Esophagus muscularis mucosa (tissue), 3 donors: ENCODE data around the gene DNAJC19.

Experiments used
- POLR2A ChIP-seq: fragments of 450-650 bp; IDR thresholded peaks from one replicate; pipeline ENCODE4 v1.6.1; 2017; ENCODE audit warnings: antibody characterized with exemption, moderate library complexity, mild to moderate bottlenecking, low read depth
- TF ChIP-seq, protein P1 (sequence below), 3 experiments: fragments of 200-600 bp in 2 of 3; fragments of 450-650 bp in 1 of 3; sonication (generic) in 2 of 3; IDR thresholded peaks; one replicate each; pipeline ENCODE4 v1.5.1; 2017 to 2019; ENCODE audit warnings: antibody characterized with exemption in 3 of 3, mild to moderate bottlenecking in 2 of 3, moderate library complexity in 1 of 3

GRCh38 chr3:180990505-180990904 is 969 bp upstream of the DNAJC19 start:
- no peak for TF ChIP-seq POLR2A
- TF ChIP-seq, protein P1, sequence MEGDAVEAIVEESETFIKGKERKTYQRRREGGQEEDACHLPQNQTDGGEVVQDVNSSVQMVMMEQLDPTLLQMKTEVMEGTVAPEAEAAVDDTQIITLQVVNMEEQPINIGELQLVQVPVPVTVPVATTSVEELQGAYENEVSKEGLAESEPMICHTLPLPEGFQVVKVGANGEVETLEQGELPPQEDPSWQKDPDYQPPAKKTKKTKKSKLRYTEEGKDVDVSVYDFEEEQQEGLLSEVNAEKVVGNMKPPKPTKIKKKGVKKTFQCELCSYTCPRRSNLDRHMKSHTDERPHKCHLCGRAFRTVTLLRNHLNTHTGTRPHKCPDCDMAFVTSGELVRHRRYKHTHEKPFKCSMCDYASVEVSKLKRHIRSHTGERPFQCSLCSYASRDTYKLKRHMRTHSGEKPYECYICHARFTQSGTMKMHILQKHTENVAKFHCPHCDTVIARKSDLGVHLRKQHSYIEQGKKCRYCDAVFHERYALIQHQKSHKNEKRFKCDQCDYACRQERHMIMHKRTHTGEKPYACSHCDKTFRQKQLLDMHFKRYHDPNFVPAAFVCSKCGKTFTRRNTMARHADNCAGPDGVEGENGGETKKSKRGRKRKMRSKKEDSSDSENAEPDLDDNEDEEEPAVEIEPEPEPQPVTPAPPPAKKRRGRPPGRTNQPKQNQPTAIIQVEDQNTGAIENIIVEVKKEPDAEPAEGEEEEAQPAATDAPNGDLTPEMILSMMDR (IDR thresholded peaks at IDR 0.05) = no peak
